IPS-18a (cell line): ENCODE data around the gene MAST2.

Source experiments
- H3K27ac ChIP-seq: one replicate; pipeline ENCODE4 v1.5.1; 2013; ENCODE audit warnings: low read length
- H3K27me3 ChIP-seq: one replicate; pipeline ENCODE4 v1.6.1; 2013; ENCODE audit warnings: mild to moderate bottlenecking, low read length; ENCODE audit not compliant: control insufficient read depth, insufficient read depth
- H3K36me3 ChIP-seq: one replicate; pipeline ENCODE4 v1.6.1; 2013; ENCODE audit warnings: low read depth, low read length; ENCODE audit not compliant: control insufficient read depth
- H3K4me1 ChIP-seq: one replicate; pipeline ENCODE4 v1.6.1; 2013; ENCODE audit warnings: low read depth, low read length; ENCODE audit not compliant: control insufficient read depth
- H3K4me3 ChIP-seq: one replicate; pipeline ENCODE4 v1.5.1; 2013; ENCODE audit warnings: low read length
- H3K9ac ChIP-seq: one replicate; pipeline ENCODE4 v1.6.1; 2013; ENCODE audit warnings: mild to moderate bottlenecking, low read length, moderate library complexity
- H3K9me3 ChIP-seq: one replicate; pipeline ENCODE4 v1.6.1; 2013; ENCODE audit warnings: low read depth, low read length; ENCODE audit not compliant: control insufficient read depth

MAST2 gene

DNA sequence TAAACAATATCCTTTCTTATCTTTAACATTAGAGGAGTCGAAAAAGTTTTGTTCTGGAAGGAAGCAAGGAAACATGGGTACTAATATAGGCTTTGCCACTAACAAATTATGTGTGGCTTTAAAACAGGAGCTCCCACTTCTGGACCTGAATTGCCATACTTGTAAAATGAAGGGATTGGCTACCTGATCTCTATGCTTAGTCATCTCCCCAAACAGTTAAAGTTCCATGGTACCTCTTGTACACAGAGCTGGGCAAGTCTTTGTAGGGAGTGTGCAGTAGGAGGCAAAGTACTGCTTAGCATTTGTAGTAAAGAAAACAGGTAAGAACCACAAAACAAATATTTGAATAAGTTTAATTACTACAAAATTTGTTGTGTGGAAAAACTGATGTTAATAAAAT is 81.3 kb downstream of the MAST2 start:
- no peaks in the 10 kb centered on the region for H3K36me3 ChIP-seq
- no peaks in the 10 kb centered on the region for H3K27me3 ChIP-seq
- H3K9me3 ChIP-seq, result no peaks in the 10 kb centered on the region
- H3K9ac ChIP-seq, result no peak overlapping the region
- H3K4me1 ChIP-seq, result no peaks in the 10 kb centered on the region
- no peak overlapping the region for H3K4me3 ChIP-seq
- H3K27ac ChIP-seq, result no peak overlapping the region

DNA sequence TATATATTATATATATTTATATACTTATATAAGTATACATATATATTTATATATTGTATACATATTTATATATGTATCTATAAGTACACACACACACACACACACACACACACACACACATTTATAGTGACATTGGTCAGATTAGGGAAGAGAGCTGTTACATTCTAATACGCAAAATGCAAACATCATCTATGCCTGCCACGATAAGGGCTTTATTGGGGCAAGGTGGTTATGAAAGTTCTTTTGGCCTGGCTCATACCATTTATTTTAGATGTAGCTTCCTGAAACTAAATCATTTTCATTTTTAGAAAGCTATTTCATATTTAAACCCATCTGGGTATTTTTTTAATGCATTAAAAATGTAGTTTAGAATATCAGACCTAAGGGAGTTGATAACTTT is 82.8 kb downstream of the MAST2 start:
- H3K36me3 ChIP-seq, result no peaks in the 10 kb centered on the region
- no peak overlapping the region for H3K4me3 ChIP-seq
- no peak overlapping the region for H3K27ac ChIP-seq
- H3K4me1 ChIP-seq, result no peaks in the 10 kb centered on the region
- no peaks in the 10 kb centered on the region for H3K27me3 ChIP-seq
- no peaks in the 10 kb centered on the region for H3K9me3 ChIP-seq
- H3K9ac ChIP-seq, result no peak overlapping the region

DNA sequence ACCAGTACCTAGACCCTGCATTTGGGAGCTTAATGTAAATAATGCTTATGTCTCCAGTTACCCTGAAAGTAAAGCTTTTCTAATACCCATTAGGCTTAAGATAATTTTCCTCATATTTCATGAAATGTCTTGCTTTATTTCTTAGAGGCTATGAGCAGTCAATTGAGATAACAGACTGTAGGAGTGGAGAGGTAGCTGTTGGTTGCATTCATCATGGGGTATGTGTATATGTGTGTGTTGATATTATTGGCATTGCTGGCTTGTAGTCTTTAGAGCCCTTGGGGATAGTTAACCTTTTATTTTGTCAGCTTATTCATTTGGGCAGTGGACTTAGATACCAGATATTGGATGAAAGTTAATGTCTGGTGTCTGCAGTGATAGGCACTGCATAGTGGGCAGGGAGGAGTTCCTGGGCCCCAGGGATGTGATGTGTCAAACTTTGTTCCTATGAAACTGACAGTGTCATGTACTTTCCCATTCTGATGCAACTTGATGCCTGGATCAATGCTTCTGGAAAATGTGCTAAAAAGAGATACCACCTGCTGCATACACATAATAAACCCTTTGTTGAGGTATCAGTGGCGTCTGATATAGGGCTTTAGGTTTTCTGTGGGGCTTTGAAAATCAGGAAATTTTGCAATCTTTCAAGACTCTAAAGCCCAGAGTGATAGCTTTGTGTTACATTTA is 83.9 kb downstream of the MAST2 start:
- Histone ChIP-seq H3K27ac (no peak overlapping the region), H3K9me3 (no peaks in the 10 kb centered on the region), H3K4me3 (no peak overlapping the region), H3K4me1 (no peaks in the 10 kb centered on the region), H3K36me3 (no peaks in the 10 kb centered on the region), H3K9ac (no peak overlapping the region), H3K27me3 (no peaks in the 10 kb centered on the region)

DNA sequence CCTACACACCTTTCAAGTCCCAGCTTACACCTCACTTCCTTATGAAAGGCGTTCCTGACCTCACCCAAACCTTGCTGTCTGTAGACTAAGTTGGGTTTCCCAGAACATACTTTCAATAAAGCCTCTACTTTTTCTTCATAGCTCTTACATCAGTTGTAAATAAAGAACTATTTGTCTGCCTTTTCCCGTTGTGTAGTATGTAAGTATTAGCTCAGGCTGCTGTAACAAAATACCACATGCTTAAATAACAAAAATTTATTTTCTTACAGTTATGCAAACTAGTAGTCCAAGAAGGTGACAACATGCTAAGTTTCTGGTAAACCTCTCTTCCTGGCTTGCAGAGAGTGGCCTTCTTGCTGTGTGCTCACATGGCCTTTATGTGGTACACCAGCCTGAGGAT is 86.7 kb downstream of the MAST2 start:
- H3K9ac ChIP-seq, result no peak overlapping the region
- no peaks in the 10 kb centered on the region for H3K27me3 ChIP-seq
- no peak overlapping the region for H3K4me3 ChIP-seq
- no peaks in the 10 kb centered on the region for H3K36me3 ChIP-seq
- H3K4me1 ChIP-seq, result no peaks in the 10 kb centered on the region
- no peaks in the 10 kb centered on the region for H3K9me3 ChIP-seq
- H3K27ac ChIP-seq, result no peak overlapping the region

DNA sequence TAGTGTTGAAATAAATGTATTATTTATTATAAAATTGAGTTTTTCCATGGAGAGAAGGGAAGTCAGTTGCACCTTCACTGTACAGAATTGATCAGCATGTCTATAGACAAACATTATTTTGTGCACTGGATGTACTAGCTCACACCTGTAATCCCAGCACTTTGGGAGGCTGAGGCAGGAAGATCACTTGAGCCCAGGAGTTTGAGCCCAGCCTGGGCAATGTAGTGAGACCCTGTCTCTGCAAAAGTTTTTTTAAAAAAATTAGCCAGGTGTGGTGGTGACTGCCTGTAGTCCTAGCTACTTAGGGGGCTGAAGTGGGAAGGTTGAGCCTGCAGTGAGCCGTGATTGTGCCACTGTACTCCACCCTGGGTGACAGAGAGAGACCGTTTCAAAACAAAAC is 87.7 kb downstream of the MAST2 start:
- H3K4me3 ChIP-seq, result no peak overlapping the region
- H3K9ac ChIP-seq, result no peak overlapping the region
- H3K4me1 ChIP-seq, result no peaks in the 10 kb centered on the region
- H3K27ac ChIP-seq, result no peak overlapping the region
- H3K27me3 ChIP-seq, result no peaks in the 10 kb centered on the region
- H3K36me3 ChIP-seq, result no peaks in the 10 kb centered on the region
- no peaks in the 10 kb centered on the region for H3K9me3 ChIP-seq

DNA sequence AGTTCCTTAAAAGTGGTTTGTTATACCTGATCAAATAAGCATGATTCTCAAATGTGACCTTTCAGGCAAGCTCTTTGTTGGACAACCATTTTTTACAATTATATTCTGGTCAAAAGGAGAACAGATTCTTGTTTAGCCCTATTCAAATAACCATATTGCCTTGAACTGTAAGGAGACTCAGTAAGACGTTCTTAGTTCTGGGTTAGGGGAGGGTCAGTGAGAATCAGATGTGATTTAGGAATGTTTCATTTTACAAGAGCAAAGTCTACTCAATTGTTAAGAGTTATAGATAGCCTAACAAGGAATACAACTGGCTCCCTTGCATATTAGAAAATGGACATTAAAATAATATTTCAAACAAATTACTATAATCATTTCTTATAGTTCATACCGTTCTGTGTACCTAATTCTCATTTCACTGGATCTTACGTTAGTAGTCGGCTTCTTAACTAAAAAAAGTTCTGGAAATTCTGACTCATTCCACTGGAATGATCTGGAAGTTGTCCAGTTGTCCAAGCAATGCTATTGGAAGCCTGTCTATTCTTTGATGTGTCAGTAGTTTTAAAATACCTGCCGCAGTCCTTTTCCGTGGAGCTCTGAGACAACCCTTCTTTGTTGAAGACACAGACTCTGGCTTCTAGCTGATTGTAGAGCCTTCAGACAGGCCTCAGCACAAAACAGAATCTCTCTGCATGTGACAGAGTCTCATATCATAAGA is 88.8 kb downstream of the MAST2 start:
- H3K27ac ChIP-seq, result no peak overlapping the region
- H3K36me3 ChIP-seq, result no peaks in the 10 kb centered on the region
- no peaks in the 10 kb centered on the region for H3K4me1 ChIP-seq
- H3K9ac ChIP-seq, result no peak overlapping the region
- H3K27me3 ChIP-seq, result no peaks in the 10 kb centered on the region
- H3K4me3 ChIP-seq, result no peak overlapping the region
- no peaks in the 10 kb centered on the region for H3K9me3 ChIP-seq

DNA sequence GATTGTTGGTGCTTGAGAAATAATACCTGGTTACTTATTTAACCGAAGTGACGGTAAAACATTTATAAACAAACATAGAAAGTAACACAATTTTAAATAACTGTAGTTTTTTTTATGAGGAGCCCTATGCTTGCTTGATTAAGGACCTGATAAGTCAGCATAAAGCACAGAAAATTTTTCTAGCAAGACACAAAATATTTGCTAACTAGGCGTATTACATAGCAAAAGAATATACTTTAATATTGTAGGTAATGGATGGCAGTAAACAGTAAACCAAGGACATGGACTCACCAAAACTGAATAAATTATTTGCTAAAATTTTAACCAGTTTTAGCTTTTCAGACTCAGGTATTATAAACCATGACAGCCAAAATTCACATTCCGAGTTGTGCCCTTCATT is 90.9 kb downstream of the MAST2 start:
- no peak overlapping the region for H3K27ac ChIP-seq
- H3K4me1 ChIP-seq, result no peaks in the 10 kb centered on the region
- no peak overlapping the region for H3K4me3 ChIP-seq
- H3K9me3 ChIP-seq, result no peaks in the 10 kb centered on the region
- H3K27me3 ChIP-seq, result no peaks in the 10 kb centered on the region
- no peaks in the 10 kb centered on the region for H3K36me3 ChIP-seq
- no peak overlapping the region for H3K9ac ChIP-seq

DNA sequence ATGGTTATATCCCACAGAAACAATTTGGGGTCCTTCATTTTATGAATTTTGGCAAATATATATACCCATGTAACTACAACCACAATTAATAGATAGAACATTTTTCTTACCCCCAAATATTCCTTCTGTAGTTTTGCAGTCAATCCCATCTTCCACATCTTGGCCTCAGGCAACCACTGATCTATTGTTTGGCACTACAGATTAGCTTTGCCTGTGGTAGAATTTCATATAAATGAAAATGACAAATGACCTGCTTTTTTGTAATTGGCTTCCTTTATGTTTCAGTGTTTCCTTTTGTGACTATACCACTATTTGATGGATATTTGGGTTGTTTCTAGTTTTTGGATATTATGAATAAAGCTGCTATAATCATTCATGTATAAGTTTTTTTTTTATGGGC is 91.5 kb downstream of the MAST2 start:
- no peak overlapping the region for H3K9ac ChIP-seq
- H3K27ac ChIP-seq, result no peak overlapping the region
- no peaks in the 10 kb centered on the region for H3K36me3 ChIP-seq
- H3K4me3 ChIP-seq, result no peak overlapping the region
- no peaks in the 10 kb centered on the region for H3K4me1 ChIP-seq
- H3K9me3 ChIP-seq, result no peaks in the 10 kb centered on the region
- no peaks in the 10 kb centered on the region for H3K27me3 ChIP-seq

DNA sequence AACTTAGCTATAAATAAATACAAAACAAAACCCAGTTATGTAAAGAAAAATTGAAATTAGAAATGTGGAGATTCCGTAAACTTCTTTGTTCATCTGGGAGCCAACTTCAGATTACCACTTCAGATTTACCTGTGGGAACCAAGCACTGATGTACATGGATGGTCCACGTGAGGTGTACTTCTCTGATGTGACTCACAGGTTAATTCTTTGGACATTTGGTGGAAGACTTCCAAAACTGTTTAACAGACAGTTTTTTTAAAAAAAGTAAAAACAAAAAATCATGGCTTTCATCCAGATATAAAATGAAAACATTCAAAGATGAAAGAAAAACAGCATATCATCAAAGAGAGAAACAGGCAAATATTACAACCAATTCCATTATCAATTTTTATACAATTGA is 92.0 kb downstream of the MAST2 start:
- Histone ChIP-seq H3K4me1 (no peaks in the 10 kb centered on the region), H3K4me3 (no peak overlapping the region), H3K36me3 (no peaks in the 10 kb centered on the region), H3K9ac (no peak overlapping the region), H3K9me3 (no peaks in the 10 kb centered on the region), H3K27me3 (no peaks in the 10 kb centered on the region), H3K27ac (no peak overlapping the region)

DNA sequence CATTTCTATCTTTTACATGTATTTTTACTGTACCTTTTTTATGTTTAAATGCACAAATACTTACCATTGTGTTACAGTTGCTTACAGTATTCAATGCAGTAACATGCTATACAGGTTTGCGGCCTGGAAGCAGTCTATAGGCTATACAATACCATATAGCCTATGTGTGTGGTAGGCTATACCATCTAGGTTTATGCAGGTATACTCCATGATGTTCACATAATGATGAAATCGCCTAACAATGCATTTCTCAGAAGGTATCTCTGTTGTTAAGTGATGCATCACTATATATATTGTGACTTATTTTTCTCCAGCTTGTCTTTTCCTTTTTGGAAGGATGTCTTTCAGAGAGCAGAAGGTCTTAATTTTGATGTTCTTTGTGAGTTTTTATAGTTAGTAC is 103.5 kb downstream of the MAST2 start:
- Histone ChIP-seq H3K27ac (no peak overlapping the region), H3K36me3 (no peaks in the 10 kb centered on the region), H3K9ac (no peak overlapping the region), H3K4me1 (peaks cover 9% of the 10 kb centered on the region), H3K27me3 (no peaks in the 10 kb centered on the region), H3K9me3 (no peaks in the 10 kb centered on the region), H3K4me3 (no peak overlapping the region)

DNA sequence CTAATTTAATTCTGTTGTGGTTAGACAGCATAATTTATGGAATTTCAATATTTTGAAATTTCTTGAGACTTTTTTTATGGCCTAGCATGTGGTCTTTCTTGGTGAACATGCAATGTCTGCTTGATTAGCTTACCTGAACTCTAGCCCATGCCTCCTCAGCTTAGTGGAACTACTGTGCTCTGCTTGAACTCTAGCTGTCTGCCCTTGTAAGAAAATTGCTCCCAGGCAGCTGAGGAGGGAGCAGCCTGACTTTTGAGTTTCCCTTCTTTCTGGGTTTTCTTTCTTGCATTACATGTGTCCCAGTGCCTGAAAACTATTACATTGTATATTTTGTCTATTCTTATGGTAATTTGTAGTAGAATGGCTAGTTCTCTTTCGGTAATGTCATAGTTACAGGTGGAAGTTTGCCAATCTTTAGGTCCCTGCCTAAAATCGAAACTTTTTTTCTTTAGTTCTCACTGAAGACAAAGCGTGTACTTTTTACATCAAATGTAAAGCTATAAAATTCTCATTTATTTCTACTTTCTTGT is 105.3 kb downstream of the MAST2 start:
- Histone ChIP-seq H3K4me3 (no peak overlapping the region), H3K4me1 (peaks cover 23% of the 10 kb centered on the region), H3K36me3 (no peaks in the 10 kb centered on the region), H3K9me3 (no peaks in the 10 kb centered on the region), H3K9ac (no peak overlapping the region), H3K27me3 (no peaks in the 10 kb centered on the region), H3K27ac (no peak overlapping the region)

DNA sequence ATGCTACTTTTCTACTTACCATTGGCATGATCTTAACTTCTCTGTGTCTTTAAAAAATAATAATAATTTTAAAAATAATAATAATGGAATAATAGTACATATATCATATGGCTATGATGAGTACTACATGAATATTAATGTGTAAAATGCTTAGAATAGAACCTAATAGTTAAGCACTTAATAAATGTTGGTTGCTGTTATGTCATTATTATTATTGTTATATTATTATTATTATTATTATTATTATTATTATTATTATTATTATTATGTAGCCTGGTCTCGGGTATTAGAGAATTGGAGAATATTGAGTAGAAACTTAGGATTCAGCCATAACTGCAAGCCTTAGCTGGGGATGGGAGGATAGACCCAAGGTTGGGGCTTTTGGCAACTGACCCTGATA is 108.2 kb downstream of the MAST2 start:
- H3K9ac ChIP-seq, result no peak overlapping the region
- H3K9me3 ChIP-seq, result no peaks in the 10 kb centered on the region
- no peak overlapping the region for H3K4me3 ChIP-seq
- no peaks in the 10 kb centered on the region for H3K27me3 ChIP-seq
- H3K4me1 ChIP-seq, result peaks cover 27% of the 10 kb centered on the region
- H3K36me3 ChIP-seq, result no peaks in the 10 kb centered on the region
- H3K27ac ChIP-seq, result no peak overlapping the region
